SK-N-SH (cell line): ENCODE results near the gene TMPRSS11B. TPM values are rescaled to one million over a fixed set of nuclear protein-coding genes. Genes with fewer than 3 reads are reported as not detected.

ENCODE experiments used
- CTCF ChIA-PET: fragments of 300-600, 350-600 bp; formaldehyde crosslinking; extraction: SDS; loops from one replicate; lab custom pipeline; 2021; lab: Yijun Ruan, JAX
- POLR2A ChIA-PET: fragments of 350-600 bp; sonication (Branson Sonifier 250); formaldehyde crosslinking; extraction: SDS; loops from one replicate; lab custom pipeline; 2020; ENCODE audit warnings: antibody characterized with exemption, inconsistent platforms; lab: Yijun Ruan, JAX
- DNase-seq: peaks from one replicate; pipeline ENCODE4 v3.0.0; 2012
- H2AFZ ChIP-seq: fragments of 200-600 bp; sonication (generic); 2 replicates; pipeline ENCODE4 v1.8.1; 2016; ENCODE audit warnings: antibody characterized with exemption, mild to moderate bottlenecking, low read depth
- H3F3A ChIP-seq: fragments of 200-600 bp; sonication (generic); replicated peaks from 2 replicates; pipeline ENCODE3; 2016; ENCODE audit warnings: antibody characterized with exemption, mild to moderate bottlenecking; ENCODE audit not compliant: insufficient read depth
- H3K27ac ChIP-seq, 2 experiments: fragments of 200-500 bp in 1 of 2; fragments of 200-600 bp in 1 of 2; sonication (Bioruptor generic) in 1 of 2; sonication (generic), shearing (Covaris generic) in 1 of 2; 2 replicates each; pipeline versions ENCODE4 v1.5.1 to v1.6.1; 2014 to 2016; ENCODE audit warnings: low read depth in 2 of 2, inconsistent platforms in 1 of 2, low read length in 1 of 2, mild to moderate bottlenecking in 1 of 2, mixed read lengths in 1 of 2
- H3K27me3 ChIP-seq: fragments of 200-600 bp; sonication (generic), shearing (Covaris generic); 2 replicates; pipeline ENCODE4 v1.6.1; 2016; ENCODE audit warnings: mixed run types; ENCODE audit not compliant: insufficient read depth
- H3K36me3 ChIP-seq, 2 experiments: fragments of 200-500 bp in 1 of 2; fragments of 200-600 bp in 1 of 2; sonication (Bioruptor generic) in 1 of 2; sonication (generic) in 1 of 2; replicated peaks in 1 of 2; 2 replicates each; pipeline versions ENCODE3 to v1.5.1; 2014 to 2016; ENCODE audit warnings: low read length in 1 of 2, mild to moderate bottlenecking in 1 of 2; ENCODE audit not compliant: insufficient read depth in 2 of 2, control insufficient read depth in 1 of 2
- H3K4me1 ChIP-seq, 2 experiments: fragments of 200-500 bp in 1 of 2; fragments of 200-600 bp in 1 of 2; sonication (Bioruptor generic) in 1 of 2; sonication (generic), shearing (Covaris generic) in 1 of 2; 2 replicates each; pipeline versions ENCODE4 v1.5.1 to v1.6.1; 2014 to 2016; ENCODE audit warnings: low read depth in 1 of 2, low read length in 1 of 2, mixed run types in 1 of 2; ENCODE audit not compliant: insufficient read depth in 2 of 2, control insufficient read depth in 1 of 2
- H3K4me2 ChIP-seq: fragments of 200-600 bp; sonication (generic), shearing (Covaris generic); 2 replicates; pipeline ENCODE4 v1.6.1; 2017; ENCODE audit warnings: mixed run types
- H3K4me3 ChIP-seq, 2 experiments: fragments of 200-500 bp in 1 of 2; fragments of 200-600 bp in 1 of 2; sonication (Bioruptor generic) in 1 of 2; sonication (generic), shearing (Covaris generic) in 1 of 2; 2 replicates each; pipeline versions ENCODE4 v1.5.1 to v1.8.1; 2014 to 2016; ENCODE audit warnings: low read depth in 2 of 2, inconsistent platforms in 1 of 2, low read length in 1 of 2, mild to moderate bottlenecking in 1 of 2, mixed read lengths in 1 of 2, moderate library complexity in 1 of 2
- H3K79me2 ChIP-seq: fragments of 200-600 bp; sonication (generic); 2 replicates; pipeline ENCODE4 v1.8.1; 2017; ENCODE audit warnings: mild to moderate bottlenecking; ENCODE audit not compliant: insufficient read depth
- H3K9ac ChIP-seq: fragments of 200-600 bp; sonication (generic); 2 replicates; pipeline ENCODE4 v1.6.1; 2017; ENCODE audit warnings: mixed run types
- H3K9me2 ChIP-seq: fragments of 200-600 bp; sonication (generic); 2 replicates; pipeline ENCODE4 v1.6.1; 2017; ENCODE audit warnings: mixed run types
- H3K9me3 ChIP-seq: fragments of 200-600 bp; sonication (generic); 2 replicates; pipeline ENCODE4 v1.6.1; 2017; ENCODE audit warnings: mixed run types, mild to moderate bottlenecking, moderate library complexity
- H4K20me1 ChIP-seq: fragments of 200-600 bp; sonication (generic); 2 replicates; pipeline ENCODE4 v1.6.1; 2017; ENCODE audit warnings: mild to moderate bottlenecking, mixed run types; ENCODE audit not compliant: insufficient read depth
- CHD2 ChIP-seq: fragments of 150-350 bp; IDR thresholded peaks from 2 replicates; pipeline ENCODE4 v1.6.1; 2018; ENCODE audit warnings: low read length; ENCODE audit not compliant: partially characterized antibody
- CTCF ChIP-seq: fragments of 200-600 bp; sonication (generic); IDR thresholded peaks from 2 replicates; pipeline ENCODE4 v1.6.1; 2017; ENCODE audit warnings: antibody characterized with exemption, mild to moderate bottlenecking, moderate library complexity
- EP300 ChIP-seq, 2 experiments: IDR thresholded peaks; 2 replicates each; pipeline versions ENCODE4 v1.4.0 to v1.6.1; 2012; ENCODE audit warnings: borderline replicate concordance in 1 of 2, low read depth in 1 of 2, low read length in 1 of 2
- EZH2phosphoT487 ChIP-seq: fragments of 200-600 bp; sonication (generic); IDR thresholded peaks from 2 replicates; pipeline ENCODE4 v1.6.1; 2017; ENCODE audit warnings: low read depth, mixed run types, mild to moderate bottlenecking, antibody characterized with exemption, moderate library complexity, borderline replicate concordance
- FOSL2 ChIP-seq: IDR thresholded peaks from 2 replicates; pipeline ENCODE4 v1.4.0; 2012; ENCODE audit warnings: low read depth, mild to moderate bottlenecking, moderate library complexity, borderline replicate concordance
- FOXJ3 ChIP-seq: sonication (generic); formaldehyde crosslinking; IDR thresholded peaks from 2 replicates; pipeline ENCODE4 v1.5.1; 2020; ENCODE audit warnings: mild to moderate bottlenecking, missing genetic modification reagents
- FOXM1 ChIP-seq: IDR thresholded peaks from 2 replicates; pipeline ENCODE4 v1.4.0; 2012; ENCODE audit warnings: low read depth, mild to moderate bottlenecking
- GABPA ChIP-seq: IDR thresholded peaks from 2 replicates; pipeline ENCODE4 v1.4.0; 2012; ENCODE audit warnings: low read depth, mild to moderate bottlenecking
- GATA2 ChIP-seq: sonication (generic); formaldehyde crosslinking; IDR thresholded peaks from 2 replicates; pipeline ENCODE4 v1.5.0; 2020; ENCODE audit warnings: mild to moderate bottlenecking, missing genetic modification reagents
- IRF3 ChIP-seq: fragments of 150-350 bp; IDR thresholded peaks from 2 replicates; pipeline ENCODE4 v1.6.1; 2016; ENCODE audit warnings: mild to moderate bottlenecking, low read depth, low read length
- MAX ChIP-seq: IDR thresholded peaks from 2 replicates; pipeline ENCODE4 v1.4.0; 2012; ENCODE audit warnings: low read depth
- MEF2A ChIP-seq: IDR thresholded peaks from 2 replicates; pipeline ENCODE4 v1.4.0; 2012; ENCODE audit warnings: low read depth, borderline replicate concordance
- POLR2AphosphoS5 ChIP-seq: IDR thresholded peaks from 2 replicates; pipeline ENCODE4 v1.6.1; 2012; ENCODE audit warnings: low read depth, low read length
- RAD21 ChIP-seq: IDR thresholded peaks from 2 replicates; pipeline ENCODE4 v1.6.1; 2012; ENCODE audit warnings: mild to moderate bottlenecking, low read length
- RCOR1 ChIP-seq: fragments of 150-350 bp; IDR thresholded peaks from 2 replicates; pipeline ENCODE4 v1.6.1; 2017; ENCODE audit warnings: antibody characterized with exemption, low read length
- RFX5 ChIP-seq: IDR thresholded peaks from 2 replicates; pipeline ENCODE4 v1.6.1; 2012; ENCODE audit warnings: mild to moderate bottlenecking, improper control_type of control experiment, low read length
- RXRA ChIP-seq: IDR thresholded peaks from 2 replicates; pipeline ENCODE4 v1.4.0; 2012; ENCODE audit warnings: low read depth, mild to moderate bottlenecking, borderline replicate concordance
- TCF12 ChIP-seq: IDR thresholded peaks from 2 replicates; pipeline ENCODE4 v1.4.0; 2012
- USF1 ChIP-seq: IDR thresholded peaks from 2 replicates; pipeline ENCODE4 v1.4.0; 2012; ENCODE audit warnings: low read depth, borderline replicate concordance
- WGBS: methylation state at CpG from one replicate; pipeline ENCODE4 v1.1.6; 2017; ENCODE audit warnings: low lambda C conversion rate; 5-methylcytosine and 5-hydroxymethylcytosine counted together
- polyA plus RNA-seq, 3 experiments: library from polyadenylated mRNA; depleted of rRNA; stranded (reverse); fragments of >200 nt; gene quantifications; 2 replicates each; pipeline ENCODE4 v1.2.3, GENCODE V29; 2012

TMPRSS11B gene
- polyA plus RNA-seq, 1 of the 3 experiments (the other 2 are of a cell fraction): not detected

- no peak for DNase-seq
- Histone ChIP-seq H3K27me3 (no peaks in the 10 kb centered on the region), H3K9me3 (no peaks in the 10 kb centered on the region), H3K9me2 (no peaks in the 10 kb centered on the region), H3K9ac (no peak overlapping the region), H3K4me3 (no peak overlapping the region), H3K36me3 (no peaks in the 10 kb centered on the region), H3K79me2 (no peaks in the 10 kb centered on the region), H3K4me1 (no peaks in the 10 kb centered on the region), H3F3A (no peaks in the 10 kb centered on the region), H4K20me1 (no peaks in the 10 kb centered on the region), H3K27ac (no peak overlapping the region), H2AFZ (no peak overlapping the region), H3K4me2 (no peak overlapping the region)
- CTCF ChIA-PET: interaction anchor here (1.1 kb wide), 1 partner anchor 53 kb away, joined by 3 read pairs; no protein-coding TSS in a partner anchor
- POLR2A ChIA-PET: no interaction called here
- no peak for TF ChIP-seq EZH2phosphoT487
- TF ChIP-seq CHD2: no peak
- no peak for TF ChIP-seq FOXM1
- no peak for TF ChIP-seq POLR2AphosphoS5
- TF ChIP-seq FOXJ3 (CRISPR knock-in tag): no peak
- WGBS: 0% methylated on average over 1 of the region's 1 CpG
These were observed 16.9 kb downstream of the TMPRSS11B start for GRCh38 chr4:68228568-68228967.

- no peaks in the 10 kb centered on the region for H3K27me3 ChIP-seq
- no peaks in the 10 kb centered on the region for H3K9me3 ChIP-seq
- ChIA-PET CTCF (no interaction called here), POLR2A (no interaction called here)
- no peak overlapping the region for H3K4me3 ChIP-seq
- no peaks in the 10 kb centered on the region for H3F3A ChIP-seq
- no peaks in the 10 kb centered on the region for H3K9me2 ChIP-seq
- H3K79me2 ChIP-seq: no peaks in the 10 kb centered on the region
- no peaks in the 10 kb centered on the region for H4K20me1 ChIP-seq
- H3K27ac ChIP-seq: no peak overlapping the region
- no peaks in the 10 kb centered on the region for H3K36me3 ChIP-seq
- TF ChIP-seq GATA2 (CRISPR knock-in tag) (no peak), FOSL2 (no peak), IRF3 (no peak), MAX (no peak), TCF12 (no peak)
- H3K4me2 ChIP-seq: no peak overlapping the region
- H3K4me1 ChIP-seq: no peaks in the 10 kb centered on the region
- H3K9ac ChIP-seq: no peak overlapping the region
- DNase-seq: no peak
- 4% methylated on average over 1 of the region's 1 CpG for WGBS
- no peak overlapping the region for H2AFZ ChIP-seq
These were observed 27.4 kb downstream of the TMPRSS11B start for GRCh38 chr4:68218044-68218443.

GRCh38 chr4:68216501-68216900 lies 29.0 kb downstream of the TMPRSS11B start:
- Histone ChIP-seq H3F3A (no peaks in the 10 kb centered on the region), H3K9me2 (no peaks in the 10 kb centered on the region), H3K4me3 (no peak overlapping the region), H3K27ac (no peak overlapping the region), H3K9me3 (no peaks in the 10 kb centered on the region), H3K4me2 (no peak overlapping the region), H3K79me2 (no peaks in the 10 kb centered on the region), H3K36me3 (no peaks in the 10 kb centered on the region), H3K27me3 (no peaks in the 10 kb centered on the region), H3K4me1 (no peaks in the 10 kb centered on the region), H2AFZ (no peak overlapping the region), H3K9ac (no peak overlapping the region), H4K20me1 (no peaks in the 10 kb centered on the region)
- POLR2A ChIA-PET: no interaction called here
- no peak for DNase-seq
- CTCF ChIA-PET: no interaction called here
- no peak for TF ChIP-seq IRF3
- no peak for TF ChIP-seq MEF2A
- TF ChIP-seq USF1: no peak
- no peak for TF ChIP-seq RFX5
- TF ChIP-seq GABPA: no peak
- TF ChIP-seq CTCF: no peak
- no peak for TF ChIP-seq CHD2
- no peak for TF ChIP-seq RAD21
- TF ChIP-seq RXRA: no peak
- TF ChIP-seq RCOR1: no peak
- no peak for TF ChIP-seq EP300 (IDR thresholded peaks at IDR 0.05; ENCODE audit: borderline replicate concordance in 1 of 2, low read depth in 1 of 2, low read length in 1 of 2)
- no peak for TF ChIP-seq MAX
